HG03354 (cell line): Measurements from ENCODE around the gene GALK2.

Experiments
- ATAC-seq: cut with Tn5 transposase; IDR thresholded peaks from one replicate; pipeline ENCODE4 v1.9.1; 2021; ENCODE audit warnings: mild to moderate bottlenecking; ENCODE audit not compliant: unreplicated experiment, poor library complexity, severe bottlenecking

Gene GALK2

DNA sequence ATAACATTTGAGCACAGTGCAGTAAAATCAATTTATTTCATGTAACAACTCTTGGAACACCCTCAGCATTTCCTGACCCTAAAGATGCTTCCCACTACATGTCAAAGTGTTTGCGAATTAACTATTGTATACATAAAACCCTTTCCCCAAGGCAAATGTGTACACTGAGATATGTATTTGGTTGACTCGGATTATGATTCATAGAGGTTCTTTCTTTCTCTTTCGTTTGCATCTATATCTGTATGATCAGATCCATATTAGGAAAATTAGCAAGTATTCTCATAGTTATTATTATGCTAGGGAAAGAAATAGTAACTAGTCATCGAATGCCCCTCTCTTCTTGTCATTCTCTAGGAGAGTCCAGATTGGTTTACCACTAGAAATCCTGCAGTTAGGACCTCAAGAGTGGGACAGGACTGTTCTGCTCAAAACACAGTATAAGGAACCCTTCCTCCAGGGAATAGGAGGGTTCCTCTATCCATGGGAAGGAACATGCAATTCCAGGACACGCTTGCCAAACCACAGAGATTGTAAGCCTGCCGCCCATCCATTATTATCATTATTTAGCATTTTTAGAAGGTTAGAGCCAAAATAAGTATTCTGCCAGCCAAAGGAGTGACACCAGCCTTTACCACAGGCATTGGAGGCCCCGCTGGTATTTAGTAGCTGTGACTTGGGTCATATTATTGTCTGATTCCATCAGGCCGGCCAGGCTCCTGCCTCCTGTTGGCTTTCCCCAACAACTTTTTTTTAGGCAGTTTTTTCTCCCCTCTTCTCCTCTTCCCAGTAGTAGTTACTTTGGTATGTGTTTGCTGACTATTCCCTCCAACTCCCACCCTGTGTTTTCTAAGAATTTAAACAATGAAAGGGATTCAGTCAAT is 100.7 kb downstream of the GALK2 start:
- ATAC-seq, result no peak

DNA sequence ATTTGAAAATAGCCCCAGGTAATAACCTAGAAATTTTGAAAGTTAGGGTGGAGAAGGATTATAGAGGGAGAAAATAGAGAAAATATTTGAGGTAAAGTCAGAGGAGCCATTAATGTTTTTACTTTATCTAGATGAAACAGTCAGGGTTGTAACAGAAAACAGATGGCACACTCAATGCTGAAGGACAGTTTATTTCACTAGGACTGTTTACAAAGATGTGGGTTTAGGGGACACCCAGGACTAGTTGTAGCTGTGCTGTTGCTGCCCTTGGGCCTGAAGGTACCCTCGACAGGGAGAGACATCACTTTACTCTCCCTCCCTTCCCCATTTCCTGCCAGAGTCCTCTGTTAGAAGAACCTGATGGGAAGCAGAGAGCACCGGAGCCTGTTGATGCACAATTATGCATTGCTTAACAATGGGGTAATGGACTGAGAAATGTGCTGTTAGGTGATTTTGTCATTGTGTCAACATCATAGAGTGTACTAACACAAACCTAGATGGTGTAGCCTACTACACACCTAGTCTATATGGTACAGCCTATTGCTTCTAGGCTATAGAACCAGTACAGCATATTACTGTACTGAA is 103.8 kb downstream of the GALK2 start:
- ATAC-seq, result no peak

GRCh38 chr15:49278751-49279150 is 108.7 kb downstream of the GALK2 start:
- no peak for ATAC-seq

DNA sequence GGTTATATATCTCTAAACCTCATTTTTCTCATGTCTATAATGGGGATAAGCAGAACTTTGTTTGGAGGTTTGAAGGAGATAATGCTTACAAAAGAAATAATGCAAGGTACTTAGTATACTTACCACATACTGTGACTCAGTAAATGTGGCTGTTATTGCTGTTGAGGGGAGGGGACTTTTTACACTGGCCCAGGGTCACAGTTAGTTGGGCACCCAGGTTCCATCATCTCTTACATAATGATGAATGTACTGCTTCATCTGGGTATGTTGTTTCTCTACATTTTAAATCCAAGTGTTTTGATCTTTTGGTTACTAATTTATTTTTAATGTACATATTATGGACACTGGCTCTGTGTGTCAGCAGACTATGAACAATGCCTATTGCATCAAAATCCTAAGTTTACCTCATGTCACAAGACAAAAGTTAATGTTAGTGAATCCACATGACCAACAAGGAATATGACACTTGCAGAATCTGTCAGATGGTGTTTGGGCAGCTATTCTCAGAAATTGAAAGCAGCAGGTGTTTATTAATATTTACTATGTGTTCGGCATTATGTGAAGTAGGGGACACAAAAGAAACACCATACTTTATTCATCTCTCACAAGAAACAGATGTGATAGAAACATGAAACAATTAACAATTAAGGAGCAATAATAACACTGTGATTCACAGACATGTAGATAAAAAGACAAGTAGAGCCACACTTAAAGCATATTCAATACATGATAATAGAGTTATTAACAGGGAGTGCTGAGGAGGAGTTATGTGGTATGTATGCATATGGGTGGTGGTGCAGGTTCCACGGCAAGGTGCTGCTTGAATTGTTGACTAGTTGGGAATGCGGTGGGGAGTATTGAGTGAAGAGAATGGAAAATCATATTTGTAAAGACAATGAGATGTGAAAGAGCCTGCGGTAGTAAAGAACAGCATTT is 109.7 kb downstream of the GALK2 start:
- ATAC-seq, result no peak

GRCh38 chr15:49282366-49282765 is 112.3 kb downstream of the GALK2 start:
- no peak for ATAC-seq

GRCh38 chr15:49286649-49287404 is 116.8 kb downstream of the GALK2 start:
- ATAC-seq, result no peak

DNA sequence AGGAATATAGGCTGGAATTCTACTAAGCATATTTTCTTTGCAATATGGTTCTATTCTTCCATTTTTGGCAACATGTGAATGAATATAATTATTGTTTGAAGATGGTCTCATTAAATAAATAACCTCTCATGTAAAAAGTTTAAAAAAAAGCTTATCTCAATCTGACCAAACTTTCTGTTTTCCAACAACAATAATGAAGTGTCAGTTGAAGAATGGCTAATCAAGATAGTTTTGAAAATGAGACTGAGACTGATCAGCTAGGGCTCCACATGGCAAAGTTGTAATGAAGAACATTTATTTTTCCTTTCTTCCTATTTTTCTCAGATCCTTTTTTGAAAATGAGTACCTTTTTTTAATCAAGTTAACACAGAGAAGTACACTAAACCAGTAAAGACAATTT is 117.4 kb downstream of the GALK2 start:
- ATAC-seq, result no peak

DNA sequence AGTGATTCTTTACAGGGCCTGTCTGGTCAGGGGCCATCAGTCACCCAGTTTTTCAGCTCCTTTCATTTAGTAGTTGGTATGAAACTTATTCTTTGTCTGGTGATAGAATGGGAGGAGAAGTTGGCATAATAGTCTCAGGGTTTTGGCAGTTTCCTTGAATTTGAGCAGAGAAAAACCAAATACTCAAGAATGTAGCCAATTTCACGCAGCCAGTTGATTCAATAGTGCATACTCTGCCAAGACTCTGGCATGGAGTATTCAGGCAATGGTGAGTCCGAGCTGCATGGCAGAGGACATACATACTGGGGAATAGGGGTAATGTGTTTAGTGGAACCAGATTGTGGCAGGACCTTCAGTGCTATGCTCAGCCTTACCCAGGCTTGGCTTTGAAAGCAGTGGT is 118.3 kb downstream of the GALK2 start:
- ATAC-seq, result no peak

DNA sequence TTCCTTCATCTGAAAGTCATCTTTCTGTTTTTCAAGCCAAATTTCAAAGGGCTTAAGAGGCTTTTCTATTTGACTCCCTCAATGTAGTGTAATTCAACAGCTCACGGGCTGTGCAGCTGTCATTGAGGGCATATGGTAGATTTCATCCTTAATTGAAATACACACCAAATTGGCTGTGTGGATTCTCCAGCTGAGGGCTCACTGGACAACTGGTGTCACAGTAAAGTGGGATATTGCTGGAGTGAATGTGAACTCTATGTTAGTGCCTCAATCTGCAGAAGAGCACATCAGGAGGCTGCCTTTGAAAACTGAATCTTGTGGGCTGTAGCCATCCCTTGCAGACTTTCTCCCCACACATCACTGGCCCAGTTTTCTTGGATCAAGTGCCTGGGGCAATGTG is 120.1 kb downstream of the GALK2 start:
- ATAC-seq, result no peak

GRCh38 chr15:49293941-49294340 is 123.9 kb downstream of the GALK2 start:
- ATAC-seq, result no peak

- ATAC-seq, result no peak
Measured at GRCh38 chr15:49296258-49296657, 126.2 kb downstream of the GALK2 start.

GRCh38 chr15:49297584-49297983 is 127.5 kb downstream of the GALK2 start:
- no peak for ATAC-seq

GRCh38 chr15:49300856-49301255 is 130.8 kb downstream of the GALK2 start:
- ATAC-seq, result no peak

GRCh38 chr15:49301562-49301961 is 131.5 kb downstream of the GALK2 start:
- ATAC-seq, result no peak

- no peak for ATAC-seq
Measured at GRCh38 chr15:49303003-49303402, 133.0 kb downstream of the GALK2 start.

DNA sequence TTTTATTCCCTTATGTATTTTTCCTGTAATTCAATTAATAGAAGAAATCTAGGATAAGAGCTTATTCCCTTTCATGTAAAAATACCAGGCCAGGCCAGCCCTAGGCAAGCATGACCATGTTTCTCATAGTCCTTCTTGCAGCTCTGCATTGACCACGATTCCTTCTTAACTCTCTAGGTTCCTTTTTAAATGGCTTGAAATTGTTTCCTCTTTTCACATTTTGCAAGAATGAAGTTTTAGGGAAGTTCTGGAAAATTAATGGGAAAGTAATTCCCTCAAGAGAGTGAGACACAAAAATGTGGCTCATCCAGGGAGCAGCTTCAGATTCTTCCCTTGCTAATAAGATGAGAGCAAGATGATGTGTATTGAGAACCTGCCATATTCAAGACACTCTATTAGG is 136.5 kb downstream of the GALK2 start:
- ATAC-seq, result no peak

GRCh38 chr15:49308686-49309085 is 138.6 kb downstream of the GALK2 start:
- no peak for ATAC-seq

GRCh38 chr15:49309889-49310288 is 139.8 kb downstream of the GALK2 start:
- ATAC-seq, result no peak

DNA sequence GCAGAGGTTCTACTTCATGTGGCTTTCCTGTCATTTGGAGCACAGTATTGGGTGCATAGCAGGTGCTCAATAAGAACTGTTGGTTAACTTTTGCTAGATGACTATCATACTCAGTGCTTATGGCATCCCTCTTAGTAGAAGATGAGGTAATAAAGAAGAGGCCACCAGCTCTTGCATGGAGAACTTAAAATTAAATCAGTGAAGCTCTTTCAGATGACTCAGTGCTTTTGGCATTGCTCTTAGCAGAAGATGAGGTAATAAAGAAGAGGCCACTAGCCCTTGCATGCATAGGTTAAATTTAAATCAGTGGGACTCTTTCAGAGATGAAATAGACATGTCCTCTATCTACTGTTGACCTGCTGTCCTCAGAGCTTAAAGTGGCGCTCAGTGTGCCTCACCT is 143.6 kb downstream of the GALK2 start:
- no peak for ATAC-seq

- no peak for ATAC-seq
Measured at GRCh38 chr15:49314716-49315115, 144.7 kb downstream of the GALK2 start.
